Measurements from ENCODE around the gene LIPN. TPM values are rescaled to one million over a fixed set of nuclear protein-coding genes. Genes with fewer than 3 reads are reported as not detected.

Gene LIPN
- total and polyA plus RNA-seq, 8 donors: not detected

DNA sequence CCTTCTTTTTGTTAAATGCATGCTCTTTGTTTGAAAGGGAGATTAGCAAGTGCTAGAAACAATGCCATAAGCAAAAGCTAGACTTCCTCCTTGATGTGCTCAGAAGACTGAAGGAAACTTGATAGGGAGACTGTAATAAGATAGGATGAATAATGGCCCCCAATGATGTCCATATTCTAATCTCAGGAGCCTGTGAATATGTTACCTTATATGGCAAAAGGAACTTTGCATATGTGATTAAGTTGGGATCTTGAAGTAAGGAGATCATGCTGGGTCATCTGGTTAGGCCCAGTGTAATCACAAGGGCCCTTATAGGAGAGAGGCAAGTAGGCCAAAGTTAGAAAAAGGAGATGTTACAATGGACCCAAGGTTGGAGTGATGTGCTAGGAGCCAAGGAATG lies 29.1 kb downstream of the LIPN start:
- DNase-seq (no peak), ATAC-seq (no peak), FAIRE-seq (no peak)
- Histone ChIP-seq H3K4me1 (no peaks in the 10 kb centered on the region), H3K27ac (no peak overlapping the region), H3K36me3 (no peaks in the 10 kb centered on the region), H3K9me3 (no peaks in the 10 kb centered on the region), H3K27me3 (no peaks in the 10 kb centered on the region), H3K4me3 (no peak overlapping the region)
- intact Hi-C loops (cut with DNase I): no loop called here
- TF ChIP-seq, protein P1, sequence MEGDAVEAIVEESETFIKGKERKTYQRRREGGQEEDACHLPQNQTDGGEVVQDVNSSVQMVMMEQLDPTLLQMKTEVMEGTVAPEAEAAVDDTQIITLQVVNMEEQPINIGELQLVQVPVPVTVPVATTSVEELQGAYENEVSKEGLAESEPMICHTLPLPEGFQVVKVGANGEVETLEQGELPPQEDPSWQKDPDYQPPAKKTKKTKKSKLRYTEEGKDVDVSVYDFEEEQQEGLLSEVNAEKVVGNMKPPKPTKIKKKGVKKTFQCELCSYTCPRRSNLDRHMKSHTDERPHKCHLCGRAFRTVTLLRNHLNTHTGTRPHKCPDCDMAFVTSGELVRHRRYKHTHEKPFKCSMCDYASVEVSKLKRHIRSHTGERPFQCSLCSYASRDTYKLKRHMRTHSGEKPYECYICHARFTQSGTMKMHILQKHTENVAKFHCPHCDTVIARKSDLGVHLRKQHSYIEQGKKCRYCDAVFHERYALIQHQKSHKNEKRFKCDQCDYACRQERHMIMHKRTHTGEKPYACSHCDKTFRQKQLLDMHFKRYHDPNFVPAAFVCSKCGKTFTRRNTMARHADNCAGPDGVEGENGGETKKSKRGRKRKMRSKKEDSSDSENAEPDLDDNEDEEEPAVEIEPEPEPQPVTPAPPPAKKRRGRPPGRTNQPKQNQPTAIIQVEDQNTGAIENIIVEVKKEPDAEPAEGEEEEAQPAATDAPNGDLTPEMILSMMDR (IDR thresholded peaks at IDR 0.05): no peak

DNA sequence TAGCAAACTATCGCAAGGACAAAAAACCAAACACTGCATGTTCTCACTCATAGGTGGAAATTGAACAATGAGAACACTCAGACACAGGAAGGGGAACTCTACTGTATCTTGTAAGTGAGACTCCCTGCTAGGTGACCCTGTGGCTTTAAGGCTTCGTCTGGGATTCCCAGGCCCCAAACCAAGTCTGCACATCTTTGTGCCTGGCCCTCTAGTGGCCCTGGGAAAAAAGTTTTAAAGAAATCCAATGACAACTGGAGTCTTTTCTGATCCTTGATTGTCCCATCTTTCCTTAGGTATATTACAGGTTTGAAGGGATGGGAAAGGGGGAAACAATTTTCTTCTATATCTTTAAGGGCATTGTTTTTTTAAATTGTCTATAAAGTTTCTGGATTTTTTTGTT lies 32.1 kb downstream of the LIPN start:
- no peak for FAIRE-seq
- Histone ChIP-seq H3K4me1 (no peaks in the 10 kb centered on the region), H3K36me3 (no peaks in the 10 kb centered on the region), H3K4me3 (no peak overlapping the region), H3K9me3 (no peaks in the 10 kb centered on the region), H3K27ac (no peak overlapping the region), H3K27me3 (no peaks in the 10 kb centered on the region)
- ATAC-seq: peak in 3 of 4 donors; percentile 61 to 70 (median 69)
- TF ChIP-seq, protein P1 (IDR thresholded peaks at IDR 0.05): peak in 1 of 4 donors; percentile 35
- 48 to 51% methylated on average over 2 of the region's 2 CpGs for WGBS, 2 donors
- DNase-seq: peak in 1 of 6 donors; percentile 18
- intact Hi-C loops (cut with DNase I): no loop called here

DNA sequence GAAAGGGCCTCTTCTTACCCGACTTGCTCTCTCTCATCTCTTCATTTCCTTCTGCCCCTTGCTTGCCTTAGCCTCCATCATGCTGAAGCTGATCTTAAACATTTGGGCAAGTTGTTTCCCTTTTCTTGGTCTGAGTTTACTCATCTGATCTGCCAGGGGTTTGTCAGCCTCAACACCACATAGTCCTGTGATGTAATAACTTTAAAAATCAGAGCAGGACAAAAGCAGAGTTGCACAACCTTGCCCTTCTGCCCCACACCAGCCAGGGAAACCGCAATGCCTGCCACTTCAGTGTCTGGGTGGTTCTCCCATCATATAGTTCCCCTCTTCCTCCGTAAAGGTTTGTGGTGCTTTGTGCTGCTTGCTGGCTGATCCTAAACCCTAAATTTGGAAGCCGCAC lies 32.8 kb downstream of the LIPN start:
- 73 to 84% methylated on average over 4 of the region's 4 CpGs for WGBS, 2 donors
- H3K4me3 ChIP-seq: no peak overlapping the region
- H3K27me3 ChIP-seq: no peaks in the 10 kb centered on the region
- FAIRE-seq (no peak), DNase-seq (peak in 1 of 6 donors; percentile 48), ATAC-seq (peak in 2 of 4 donors; percentile 77 to 81)
- no peaks in the 10 kb centered on the region for H3K36me3 ChIP-seq
- TF ChIP-seq, protein P1 (IDR thresholded peaks at IDR 0.05): no peak
- H3K9me3 ChIP-seq: no peaks in the 10 kb centered on the region
- no peaks in the 10 kb centered on the region for H3K4me1 ChIP-seq
- intact Hi-C loops (cut with DNase I): no loop called here
- H3K27ac ChIP-seq: no peak overlapping the region

DNA sequence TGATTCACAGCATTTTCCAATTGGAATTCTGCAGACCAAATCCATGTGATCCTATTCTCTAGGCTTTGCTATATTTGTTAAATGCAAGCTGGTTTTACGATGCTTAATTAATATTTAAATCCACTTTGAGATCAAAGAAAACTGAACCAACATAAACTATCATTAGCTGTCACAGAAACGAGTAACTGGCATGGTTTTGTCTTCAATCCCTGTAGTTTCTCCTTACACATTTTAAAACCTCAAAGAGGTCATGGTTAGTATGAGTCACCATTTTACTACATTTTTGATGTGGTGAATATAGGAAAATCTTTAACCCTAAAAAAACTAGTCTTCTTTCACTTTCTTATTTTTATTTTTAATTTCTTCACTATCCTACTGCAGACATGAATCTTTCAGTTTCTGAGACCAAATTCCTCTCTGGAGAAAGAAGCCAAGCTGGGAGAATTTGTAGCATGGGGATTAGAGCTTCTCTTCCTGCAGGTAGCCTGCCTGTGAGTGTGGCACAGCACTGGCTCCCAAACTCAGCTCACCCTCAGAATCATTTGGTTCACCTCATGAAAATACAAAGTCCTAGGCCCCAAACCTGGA lies 34.0 kb downstream of the LIPN start:
- no peak for FAIRE-seq
- H3K27ac ChIP-seq: no peak overlapping the region
- TF ChIP-seq, protein P1 (IDR thresholded peaks at IDR 0.05): no peak
- no peak for DNase-seq
- no peaks in the 10 kb centered on the region for H3K27me3 ChIP-seq
- H3K4me3 ChIP-seq: no peak overlapping the region
- intact Hi-C loops (cut with DNase I): no loop called here
- H3K4me1 ChIP-seq: no peaks in the 10 kb centered on the region
- no peaks in the 10 kb centered on the region for H3K9me3 ChIP-seq
- 61 to 77% methylated on average over 2 of the region's 2 CpGs for WGBS, 2 donors
- H3K36me3 ChIP-seq: no peaks in the 10 kb centered on the region
- ATAC-seq: no peak

DNA sequence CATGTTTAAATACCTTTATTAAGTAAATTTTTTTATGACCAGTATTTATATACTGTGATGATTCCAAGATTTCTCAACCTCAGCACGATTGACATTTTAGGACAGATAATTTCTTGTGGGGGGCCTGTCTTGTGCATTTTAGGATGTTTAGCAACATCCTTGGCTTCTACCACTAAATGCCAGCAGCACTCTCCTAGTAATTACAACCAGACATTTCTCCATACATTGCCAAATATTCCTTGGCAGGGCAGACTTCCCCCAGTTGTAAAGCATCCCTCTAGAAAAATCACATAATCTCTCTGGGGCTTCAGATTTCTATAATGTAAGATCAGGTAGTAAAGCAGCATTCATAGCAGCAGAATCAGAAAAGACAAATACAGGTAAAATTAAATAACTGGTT lies 34.9 kb downstream of the LIPN start:
- 62 to 64% methylated on average over 1 of the region's 1 CpG for WGBS, 2 donors
- H3K27me3 ChIP-seq: no peaks in the 10 kb centered on the region
- no peak for DNase-seq
- H3K4me3 ChIP-seq: no peak overlapping the region
- TF ChIP-seq, protein P1 (IDR thresholded peaks at IDR 0.05): no peak
- intact Hi-C loops (cut with DNase I): no loop called here
- no peaks in the 10 kb centered on the region for H3K36me3 ChIP-seq
- no peak for ATAC-seq
- no peaks in the 10 kb centered on the region for H3K9me3 ChIP-seq
- no peaks in the 10 kb centered on the region for H3K4me1 ChIP-seq
- no peak overlapping the region for H3K27ac ChIP-seq
- FAIRE-seq: no peak

Data from pancreas (tissue), 10 donors.